A204.1 (cell line): ENCODE measurements around the gene KLF6.

Source experiments
- FAIRE-seq: peaks from 2 replicates; lab custom pipeline; 2012; peaks lifted over from hg19 to GRCh38; lab: Jason Lieb, UNC

KLF6 gene

GRCh38 chr10:3774814-3775695 lies 10.0 kb downstream of the KLF6 start:
- FAIRE-seq, result no peak

DNA sequence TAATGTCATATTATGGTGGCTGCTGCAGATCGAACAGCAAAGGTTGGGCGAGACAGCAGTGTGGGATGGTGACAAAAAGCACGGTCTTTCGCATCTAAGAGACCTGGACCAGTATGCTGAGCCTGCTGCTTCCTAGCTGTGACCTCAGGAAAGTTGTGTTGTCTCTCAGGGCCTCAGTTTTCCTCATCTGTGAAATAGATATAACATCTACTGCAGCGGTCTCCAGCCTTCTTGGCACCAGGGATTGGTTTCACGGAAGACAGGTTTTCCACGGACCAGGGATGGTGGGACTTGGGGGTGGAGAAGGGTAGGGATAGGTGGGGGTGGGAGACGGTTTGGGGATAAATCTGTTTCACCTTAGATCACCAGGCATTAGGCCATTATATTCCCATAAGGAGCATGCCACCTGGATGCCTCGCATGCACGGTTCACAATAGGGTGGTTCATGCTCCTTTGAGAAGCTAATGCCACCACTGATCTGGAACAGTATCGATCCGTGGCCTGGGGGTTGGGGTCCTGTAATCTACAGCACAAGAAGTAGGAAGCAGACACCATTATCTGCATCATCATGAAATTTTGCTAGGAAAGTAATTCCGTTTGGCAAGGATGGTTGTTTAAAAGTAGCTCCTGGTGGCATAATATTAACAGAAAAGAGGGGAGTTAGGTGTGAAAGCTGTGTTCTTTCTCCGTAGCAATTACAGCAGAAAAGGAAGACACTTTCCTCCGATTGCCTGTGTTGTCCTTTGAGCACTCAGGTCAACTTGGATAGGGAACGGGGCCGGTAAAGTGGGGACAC lies 10.8 kb downstream of the KLF6 start:
- FAIRE-seq, result no peak

DNA sequence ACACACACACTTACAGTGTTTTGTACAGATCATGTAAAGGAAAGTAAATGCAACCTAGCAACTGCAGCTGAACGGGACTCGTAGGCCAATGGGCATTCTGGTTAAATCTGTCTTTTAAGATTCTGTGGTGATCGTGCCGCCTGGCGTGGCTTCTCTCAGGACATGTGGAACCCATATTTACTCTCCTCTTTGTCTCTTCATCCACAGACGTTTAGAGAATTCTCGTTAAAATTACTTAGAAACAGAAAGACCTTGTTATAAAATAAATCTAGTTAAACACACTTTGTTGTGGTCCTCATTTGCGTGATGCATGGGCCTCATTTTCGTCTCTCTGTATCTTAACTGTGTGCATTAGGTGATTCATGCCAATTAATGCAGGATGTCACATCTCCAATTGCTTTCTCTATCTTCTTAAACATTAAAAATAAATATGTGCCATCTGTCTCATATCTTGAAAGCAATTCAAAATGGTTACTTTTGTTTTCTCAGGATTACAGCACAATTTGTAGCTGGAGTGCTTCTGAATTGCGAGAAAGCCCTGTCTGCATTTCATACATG lies 11.5 kb downstream of the KLF6 start:
- no peak for FAIRE-seq

DNA sequence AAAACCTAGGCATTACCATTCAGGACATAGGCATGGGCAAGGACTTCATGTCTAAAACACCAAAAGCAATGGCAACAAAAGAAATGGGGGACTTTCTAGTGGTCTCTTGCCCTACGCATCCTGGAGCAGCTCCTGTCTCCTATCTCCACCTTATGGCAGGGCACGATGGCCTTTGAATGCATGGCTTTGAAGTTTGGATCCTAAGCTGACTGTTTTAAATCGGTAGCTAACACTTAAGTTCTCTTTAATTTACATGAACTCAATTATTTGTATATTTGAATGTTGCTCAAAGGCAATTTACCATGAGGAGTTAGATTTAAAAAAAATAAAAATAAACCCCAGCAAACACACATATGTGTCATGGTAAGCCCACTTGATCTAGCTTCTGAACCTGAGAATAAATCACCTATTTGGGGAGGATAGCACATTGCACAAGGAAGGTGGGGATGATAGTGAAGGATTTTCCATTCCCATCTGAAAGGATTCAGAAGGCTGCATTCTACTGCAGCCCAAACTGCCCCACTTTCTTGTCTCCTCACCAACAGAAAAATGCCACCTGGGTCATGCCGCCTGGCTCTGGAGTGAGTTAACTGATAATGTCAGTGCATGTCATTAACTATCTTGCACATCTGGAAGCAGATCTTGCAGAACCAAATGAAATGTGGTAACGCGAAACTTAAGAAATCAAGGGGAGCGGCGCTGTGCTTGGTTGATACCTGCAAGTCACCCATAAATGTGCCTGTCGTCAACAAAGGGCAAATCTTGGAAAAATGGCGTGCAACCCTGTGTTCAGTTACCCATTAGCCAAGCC lies 12.4 kb downstream of the KLF6 start:
- FAIRE-seq, result no peak

DNA sequence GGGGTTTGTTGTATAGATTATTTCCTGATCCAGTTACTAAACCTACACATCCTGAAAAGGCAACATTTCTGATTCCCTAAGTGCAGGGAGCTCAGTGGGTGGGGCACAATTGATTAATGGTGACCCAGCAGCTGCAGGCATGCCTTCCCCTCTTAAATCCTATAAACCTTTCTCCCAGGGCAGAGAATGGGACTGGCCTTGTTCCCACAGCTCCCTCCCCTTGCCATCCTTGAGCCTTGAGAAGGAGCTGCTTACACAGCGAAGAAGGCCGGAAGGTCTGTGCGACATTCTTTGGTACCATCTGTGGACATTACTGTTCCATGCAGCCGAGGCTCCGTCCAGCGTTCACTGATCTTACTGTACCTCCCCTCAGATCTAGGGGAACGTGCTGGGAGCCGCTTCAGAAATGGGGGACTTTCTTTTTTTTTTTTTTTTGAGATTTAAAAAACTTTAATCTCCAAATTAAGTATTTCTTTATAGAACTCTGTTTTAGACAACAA lies 14.3 kb downstream of the KLF6 start:
- FAIRE-seq, result no peak

GRCh38 chr10:3769556-3769955 lies 15.5 kb downstream of the KLF6 start:
- FAIRE-seq, result no peak

GRCh38 chr10:3766046-3766756 lies 18.8 kb downstream of the KLF6 start:
- no peak for FAIRE-seq

DNA sequence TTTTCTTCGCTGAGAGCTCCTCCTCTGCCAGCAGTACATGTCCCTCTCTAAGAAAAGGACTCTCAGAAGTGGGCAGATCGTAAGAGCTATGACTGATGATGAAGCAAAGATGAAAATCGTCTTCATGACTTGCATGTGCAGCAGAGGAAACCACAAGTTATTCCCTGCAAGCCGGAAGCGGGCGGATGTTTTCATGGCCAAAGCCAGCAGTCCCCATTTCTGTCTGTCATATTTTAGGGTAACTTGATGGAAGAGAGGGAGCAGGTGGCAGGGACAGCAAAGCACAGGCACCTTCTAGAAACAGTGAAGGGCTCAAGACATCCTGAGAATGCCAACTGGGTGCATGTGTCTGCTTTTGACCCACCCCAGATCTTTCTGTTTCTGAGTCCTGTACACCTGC lies 19.9 kb downstream of the KLF6 start:
- FAIRE-seq, result no peak

- FAIRE-seq, result no peak
Measured at GRCh38 chr10:3764626-3765112, 20.3 kb downstream of the KLF6 start.

DNA sequence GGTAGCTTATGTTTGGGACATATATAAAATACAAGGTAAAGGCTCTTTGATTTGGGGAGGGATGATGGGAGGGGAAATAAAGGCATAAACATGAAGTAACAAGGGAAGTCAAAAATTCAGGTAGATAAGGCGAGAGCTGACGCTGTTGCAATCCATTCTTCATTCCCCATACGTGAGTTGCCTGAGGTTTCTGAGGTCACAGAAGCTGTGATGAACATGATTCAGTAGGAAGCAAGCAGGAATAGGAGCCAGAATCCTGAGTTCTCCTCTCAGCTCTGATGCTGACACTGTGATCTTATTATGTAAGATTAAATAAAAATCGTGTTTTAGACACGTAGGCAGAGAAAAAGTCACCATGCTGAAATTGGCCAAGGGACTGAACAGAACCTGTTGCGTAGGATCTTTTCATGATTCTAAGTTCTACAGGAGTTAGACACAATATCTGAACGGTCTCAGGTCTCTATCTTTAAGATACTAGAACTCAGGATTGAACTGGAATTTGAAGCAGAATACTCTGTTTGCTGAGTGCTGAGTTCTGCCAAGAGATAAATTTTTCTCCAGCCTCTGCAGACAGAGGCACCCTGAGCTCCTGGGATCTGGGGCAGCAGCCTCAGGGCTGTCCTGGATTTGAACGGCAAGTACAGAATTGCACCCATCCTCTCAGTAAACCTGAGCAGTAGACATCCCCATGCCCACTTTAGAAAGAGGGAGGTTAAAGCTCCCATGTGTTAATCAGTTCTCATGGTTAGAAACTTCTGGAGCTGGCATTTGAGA lies 21.0 kb downstream of the KLF6 start:
- FAIRE-seq, result no peak

GRCh38 chr10:3763035-3763456 lies 22.0 kb downstream of the KLF6 start:
- no peak for FAIRE-seq

- no peak for FAIRE-seq
Measured at GRCh38 chr10:3762309-3762708, 22.7 kb downstream of the KLF6 start.

- no peak for FAIRE-seq
Measured at GRCh38 chr10:3761904-3762303, 23.1 kb downstream of the KLF6 start.

GRCh38 chr10:3761021-3761686 lies 23.9 kb downstream of the KLF6 start:
- no peak for FAIRE-seq

DNA sequence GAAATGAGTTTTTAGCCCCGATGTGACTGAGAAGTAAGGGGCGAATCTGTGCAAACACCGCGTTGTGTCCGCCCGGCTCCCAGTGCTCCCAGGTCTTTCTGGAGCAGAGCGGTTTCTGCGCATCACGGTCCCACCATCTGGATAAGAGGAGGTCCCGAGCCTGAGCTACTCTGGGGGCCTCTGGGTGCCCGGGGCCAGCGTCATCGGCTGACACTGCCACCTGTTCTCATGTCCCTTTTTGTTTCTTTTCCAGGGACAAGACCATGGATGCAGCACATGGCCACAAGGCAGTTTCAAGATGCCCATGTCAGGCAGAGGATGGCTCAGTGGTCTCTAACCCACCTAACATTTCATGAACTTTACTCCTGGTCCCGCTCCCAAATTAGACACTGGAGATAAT lies 24.9 kb downstream of the KLF6 start:
- FAIRE-seq, result no peak

DNA sequence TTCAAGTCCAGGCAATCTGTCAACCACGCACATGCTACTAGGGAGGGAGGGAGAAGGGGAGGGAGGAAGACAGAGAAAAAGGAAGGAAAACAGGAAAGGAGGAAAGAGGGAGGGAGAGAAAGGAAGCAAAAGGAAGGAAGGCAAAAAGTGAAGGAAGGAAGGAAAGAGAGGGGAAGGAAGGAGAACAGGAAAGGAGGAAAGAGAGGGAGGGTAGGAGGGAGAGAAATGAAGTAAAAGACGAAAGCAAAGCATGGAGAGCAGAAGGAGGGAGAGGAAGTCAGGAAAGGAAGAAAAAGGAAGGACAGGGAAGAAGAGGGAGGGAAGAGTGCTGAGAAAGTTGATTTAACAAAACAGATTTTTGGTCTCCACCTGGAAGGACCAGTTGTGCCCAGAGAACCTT lies 25.6 kb downstream of the KLF6 start:
- FAIRE-seq, result no peak

- FAIRE-seq, result no peak
Measured at GRCh38 chr10:3758491-3758970, 26.5 kb downstream of the KLF6 start.

GRCh38 chr10:3757638-3758490 lies 27.1 kb downstream of the KLF6 start:
- no peak for FAIRE-seq

- no peak for FAIRE-seq
Measured at GRCh38 chr10:3757250-3757637, 27.8 kb downstream of the KLF6 start.
